Right atrium auricular region (tissue), 2 donors: ENCODE results near the gene TAF4. TPM values are rescaled to one million over a fixed set of nuclear protein-coding genes. Genes with fewer than 3 reads are reported as not detected.

Source experiments
- DNase-seq: peaks from one replicate; pipeline ENCODE4 v3.0.0-alpha.2; 2019; ENCODE audit warnings: low spot score
- H3K27ac ChIP-seq, 2 donors: fragments of 200-600 bp; sonication (generic); 1 replicate in 1 of 2; 2 replicates in 1 of 2; pipeline ENCODE4 v1.5.1; 2016 to 2019
- H3K27me3 ChIP-seq, 2 donors: fragments of 200-600 bp; sonication (generic); one replicate each; pipeline versions ENCODE4 v1.5.1 to v1.6.0; 2017 to 2019
- H3K36me3 ChIP-seq: fragments of 200-600 bp; sonication (generic); one replicate; pipeline ENCODE4 v1.5.1; 2016
- H3K4me1 ChIP-seq, 2 donors: fragments of 200-600 bp; sonication (generic); one replicate each; pipeline versions ENCODE4 v1.5.1 to v1.6.0; 2017 to 2019
- H3K4me3 ChIP-seq, 2 donors: fragments of 200-600 bp; sonication (generic); 1 replicate in 1 of 2; 2 replicates in 1 of 2; pipeline ENCODE4 v1.5.1; 2017 to 2019; ENCODE audit warnings: mild to moderate bottlenecking in 1 of 2, moderate library complexity in 1 of 2
- H3K9me3 ChIP-seq, 2 donors: fragments of 200-600 bp; sonication (generic); one replicate each; pipeline ENCODE4 v1.5.1; 2019
- CTCF ChIP-seq, 2 donors: fragments of 200-600 bp; sonication (generic); IDR thresholded peaks; one replicate each; pipeline ENCODE4 v1.5.1; 2019; ENCODE audit warnings: antibody characterized with exemption in 2 of 2
- total RNA-seq, 2 donors: library from RNA; depleted of rRNA; stranded (reverse); fragments of >200 nt; gene quantifications; one replicate each; pipeline ENCODE4 v1.1.0, GENCODE V29; 2016

The TAF4 gene
- total RNA-seq, 2 donors from 2014 or later = 8.3 to 18.0 TPM

DNA sequence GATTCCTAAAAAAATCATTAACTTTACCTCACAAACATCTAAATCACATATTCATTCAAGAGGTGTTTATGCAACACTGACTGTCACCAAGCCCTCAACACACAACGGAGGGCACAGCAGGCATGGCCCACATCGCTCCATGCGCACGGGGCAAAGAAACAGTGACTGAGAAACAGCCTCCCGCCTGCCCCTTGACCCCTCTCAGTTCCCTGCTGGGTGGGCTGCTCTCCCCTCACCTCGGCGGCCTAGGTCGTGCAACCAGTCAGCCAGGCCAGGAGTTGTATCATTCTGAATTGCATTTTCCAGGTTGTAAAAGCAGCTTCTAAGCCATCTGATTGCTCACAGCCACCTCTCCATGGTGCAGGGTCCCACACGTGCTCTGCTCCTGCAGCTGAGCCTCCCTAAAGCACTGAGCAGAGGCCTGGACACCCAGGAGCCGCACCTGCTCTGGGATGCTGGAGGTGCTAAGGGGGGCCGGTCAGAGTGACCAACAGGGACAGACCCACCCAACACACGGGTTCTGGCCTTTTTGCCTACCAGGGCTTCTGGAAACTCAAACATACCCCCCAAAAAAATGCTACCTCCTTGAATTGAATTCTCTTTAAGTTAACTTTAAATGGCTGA lies 37.9 kb downstream of the TAF4 start:
- H3K4me1 ChIP-seq = peaks cover 0 to 35% of the 10 kb centered on the region in 2 donors

DNA sequence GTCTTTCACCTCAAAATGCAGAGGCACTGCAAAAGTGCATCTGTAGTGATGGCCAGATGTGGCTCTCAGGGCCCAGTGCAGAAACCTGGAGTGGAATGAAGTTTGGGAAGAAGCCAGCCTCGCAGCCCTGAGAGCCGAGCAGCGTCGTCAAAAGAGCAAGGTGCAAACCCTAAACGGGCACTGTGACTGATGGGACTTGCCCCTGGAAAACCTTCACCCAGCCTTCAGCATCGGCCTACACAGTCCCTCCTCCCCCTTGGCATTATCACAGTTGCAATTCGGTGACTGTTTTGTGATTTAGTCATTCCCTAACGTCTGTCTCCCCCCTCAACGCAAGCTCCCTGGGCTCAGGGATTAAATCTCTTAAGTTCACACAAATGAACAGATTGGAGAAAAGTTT lies 38.6 kb downstream of the TAF4 start:
- Histone ChIP-seq H3K36me3 (no peaks in the 10 kb centered on the region), H3K4me1 (peaks cover 0 to 28% of the 10 kb centered on the region in 2 donors), H3K4me3 (no peak overlapping the region), H3K27me3 (no peaks in the 10 kb centered on the region), H3K27ac (no peak overlapping the region), H3K9me3 (no peaks in the 10 kb centered on the region)
- no peak for TF ChIP-seq CTCF (IDR thresholded peaks at IDR 0.05)
- DNase-seq = no peak

More for the DNA sequence above, 37.9 kb downstream of the TAF4 start:
- no peak for TF ChIP-seq CTCF (IDR thresholded peaks at IDR 0.05)
- no peaks in the 10 kb centered on the region for H3K36me3 ChIP-seq
- no peaks in the 10 kb centered on the region for H3K9me3 ChIP-seq
- H3K27me3 ChIP-seq = no peaks in the 10 kb centered on the region
- DNase-seq = no peak
- H3K4me3 ChIP-seq = no peak overlapping the region
- H3K27ac ChIP-seq = no peak overlapping the region

DNA sequence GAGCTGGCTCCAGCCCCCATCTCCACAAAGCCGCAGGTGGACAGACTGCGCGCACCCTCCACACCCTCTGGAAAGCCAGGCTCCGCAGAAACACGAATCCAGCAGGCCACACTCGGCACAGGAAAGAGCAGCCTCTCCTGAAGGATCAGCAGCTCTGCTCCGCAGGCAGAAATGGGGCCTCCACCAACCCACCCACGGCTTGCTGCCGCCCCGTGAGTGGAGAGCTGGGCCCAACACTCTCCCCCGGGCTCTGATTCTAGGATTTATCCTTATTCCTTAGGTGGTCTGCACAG lies 39.2 kb downstream of the TAF4 start:
- Histone ChIP-seq H3K27me3 (no peaks in the 10 kb centered on the region), H3K4me1 (peaks cover 0 to 29% of the 10 kb centered on the region in 2 donors), H3K36me3 (no peaks in the 10 kb centered on the region), H3K27ac (no peak overlapping the region), H3K4me3 (no peak overlapping the region), H3K9me3 (no peaks in the 10 kb centered on the region)
- DNase-seq = no peak
- TF ChIP-seq CTCF (IDR thresholded peaks at IDR 0.05) = no peak

GRCh38 chr20:62025832-62026563 lies 39.7 kb downstream of the TAF4 start:
- Histone ChIP-seq H3K36me3 (no peaks in the 10 kb centered on the region), H3K4me1 (peaks cover 0 to 34% of the 10 kb centered on the region in 2 donors), H3K4me3 (no peak overlapping the region), H3K27me3 (no peaks in the 10 kb centered on the region), H3K9me3 (no peaks in the 10 kb centered on the region), H3K27ac (peak overlapping the region in 1 of 2 donors; percentile 48)
- peak; percentile 34 to 66 for TF ChIP-seq CTCF (IDR thresholded peaks at IDR 0.05)
- no peak for DNase-seq

DNA sequence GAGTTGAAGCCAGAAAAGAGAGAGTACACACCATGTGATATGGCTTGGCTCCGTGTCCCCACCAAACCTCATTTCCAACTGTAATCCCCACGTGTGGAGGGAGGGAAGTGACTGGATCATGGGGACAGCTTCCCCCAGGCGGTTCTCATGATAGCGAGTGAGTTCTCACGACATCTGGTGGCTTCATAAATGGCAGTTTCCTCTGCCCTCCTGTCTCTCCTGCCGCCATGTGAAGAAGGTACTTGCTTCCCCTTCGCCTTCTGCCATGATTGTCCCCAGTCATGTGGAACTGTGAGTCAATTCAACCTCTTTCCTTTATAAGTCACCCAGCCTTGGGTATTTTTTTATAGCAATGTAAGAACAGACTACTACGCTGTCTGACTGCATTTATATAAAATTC lies 40.3 kb downstream of the TAF4 start:
- Histone ChIP-seq H3K27ac (peak overlapping the region in 1 of 2 donors; percentile 48), H3K9me3 (no peaks in the 10 kb centered on the region), H3K4me3 (no peak overlapping the region), H3K36me3 (no peaks in the 10 kb centered on the region), H3K4me1 (peaks cover 0 to 40% of the 10 kb centered on the region in 2 donors), H3K27me3 (no peaks in the 10 kb centered on the region)
- no peak for TF ChIP-seq CTCF (IDR thresholded peaks at IDR 0.05)
- no peak for DNase-seq
